GM12878 (cell line): ENCODE data around the gene ABCB8. TPM values are rescaled to one million over a fixed set of nuclear protein-coding genes. Genes with fewer than 3 reads are reported as not detected.

Source experiments
- CREM ChIP-seq: IDR thresholded peaks from 2 replicates; pipeline ENCODE4 v1.6.1; 2014; ENCODE audit warnings: antibody characterized with exemption, low read depth
- IKZF1 ChIP-seq: fragments of 450-650 bp; conservative IDR thresholded peaks from 2 replicates; pipeline ENCODE4 v1.6.1; 2017; ENCODE audit warnings: antibody characterized with exemption, mild to moderate bottlenecking
- SREBF2 ChIP-seq: IDR thresholded peaks from 2 replicates; pipeline ENCODE4 v1.6.1; 2012; ENCODE audit warnings: mild to moderate bottlenecking, low read length
- TBL1XR1 ChIP-seq: IDR thresholded peaks from 2 replicates; pipeline ENCODE4 v1.6.1; 2012; ENCODE audit warnings: low read depth, low read length, improper control_type of control experiment
- polyA plus RNA-seq, 11 experiments: library from polyadenylated mRNA; depleted of rRNA in 4 of 11; unstranded in 6 of 11; stranded (reverse) in 5 of 11; fragments of >200 nt; fragmentation: Nextera tagmentation in 4 of 11; fragmentation: Illumina TruSeq in 1 of 11; extraction: Ambion mirVana in 4 of 11; extraction: Trizol in 1 of 11; gene quantifications; 1 replicate in 1 of 11; 2 replicates in 10 of 11; pipeline versions ENCODE4 v1.2.1 to v1.2.3, GENCODE V29; 2011 to 2016; ENCODE audit warnings: inconsistent platforms in 2 of 11, missing spikeins in 2 of 11, low read depth in 1 of 11
- total RNA-seq, 4 experiments: library from RNA; depleted of rRNA in 3 of 4; stranded (reverse); fragments of >200 nt in 3 of 4; fragmentation: Illumina TruSeq in 1 of 4; extraction: Trizol in 1 of 4; gene quantifications; 2 replicates each; pipeline versions ENCODE4 v1.2.1 to v1.2.3, GENCODE V29; 2013 to 2021
- TF ChIP-seq, protein P1 (sequence below): fragments of 450-650 bp; IDR thresholded peaks from 2 replicates; pipeline ENCODE4 v1.6.1; 2017; ENCODE audit warnings: mild to moderate bottlenecking, moderate library complexity

Gene ABCB8
- total and polyA plus RNA-seq, 10 of the 15 experiments (the other 5 are each of a cell fraction or from before 2014, with no cell fraction given) = 0.77 to 34.8 (median 18.9) TPM

DNA sequence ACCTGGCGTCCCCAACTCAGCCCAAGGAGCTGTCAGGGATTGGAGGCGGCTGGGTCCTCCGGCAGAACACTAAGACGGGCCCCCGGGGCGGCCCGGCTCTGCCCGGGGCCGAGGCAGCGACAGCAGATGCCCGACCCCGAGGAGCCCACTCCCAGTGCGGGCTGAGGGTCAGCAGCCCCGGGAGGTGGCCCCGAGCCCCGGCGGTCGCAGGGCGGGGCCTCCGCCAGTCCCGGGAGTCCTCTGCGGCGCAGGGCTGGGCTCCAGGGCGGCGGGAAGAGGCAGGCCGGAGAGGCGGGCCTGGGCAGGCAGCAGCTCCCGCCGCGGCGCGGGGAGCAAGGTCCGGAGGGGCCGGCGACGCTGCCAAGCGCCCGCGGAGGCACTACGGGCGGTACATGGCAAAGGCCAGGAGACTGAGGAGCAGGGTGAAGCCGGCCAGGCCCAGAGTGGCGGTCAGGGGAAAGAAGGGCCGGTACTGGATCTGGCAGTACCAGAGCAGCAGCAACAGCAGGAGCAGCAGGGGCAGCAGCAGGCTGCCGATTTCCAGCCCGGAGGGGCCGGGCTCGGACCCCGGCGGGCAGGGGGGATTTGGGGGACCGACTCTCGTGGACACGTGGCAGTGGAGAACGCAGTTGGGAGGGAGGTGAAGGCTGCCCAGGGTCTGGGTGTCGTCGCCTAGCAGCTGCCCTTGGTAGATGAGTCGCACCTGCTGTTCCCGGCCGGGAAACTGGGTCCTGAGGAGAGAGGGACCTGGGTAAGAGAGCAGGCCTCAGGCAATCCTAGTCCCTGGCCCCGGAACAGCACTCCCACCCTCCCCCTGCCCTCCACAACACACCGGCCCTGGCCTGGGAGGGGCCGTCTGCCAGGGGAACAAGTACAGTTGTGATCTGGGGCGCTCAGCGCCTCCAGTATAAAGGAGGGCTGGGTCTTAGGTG, 53.2 kb downstream of the ABCB8 start (continued):
- TF ChIP-seq TBL1XR1 = no peak
- TF ChIP-seq IKZF1 = no peak
- no peak for TF ChIP-seq CREM
- TF ChIP-seq, protein P1, sequence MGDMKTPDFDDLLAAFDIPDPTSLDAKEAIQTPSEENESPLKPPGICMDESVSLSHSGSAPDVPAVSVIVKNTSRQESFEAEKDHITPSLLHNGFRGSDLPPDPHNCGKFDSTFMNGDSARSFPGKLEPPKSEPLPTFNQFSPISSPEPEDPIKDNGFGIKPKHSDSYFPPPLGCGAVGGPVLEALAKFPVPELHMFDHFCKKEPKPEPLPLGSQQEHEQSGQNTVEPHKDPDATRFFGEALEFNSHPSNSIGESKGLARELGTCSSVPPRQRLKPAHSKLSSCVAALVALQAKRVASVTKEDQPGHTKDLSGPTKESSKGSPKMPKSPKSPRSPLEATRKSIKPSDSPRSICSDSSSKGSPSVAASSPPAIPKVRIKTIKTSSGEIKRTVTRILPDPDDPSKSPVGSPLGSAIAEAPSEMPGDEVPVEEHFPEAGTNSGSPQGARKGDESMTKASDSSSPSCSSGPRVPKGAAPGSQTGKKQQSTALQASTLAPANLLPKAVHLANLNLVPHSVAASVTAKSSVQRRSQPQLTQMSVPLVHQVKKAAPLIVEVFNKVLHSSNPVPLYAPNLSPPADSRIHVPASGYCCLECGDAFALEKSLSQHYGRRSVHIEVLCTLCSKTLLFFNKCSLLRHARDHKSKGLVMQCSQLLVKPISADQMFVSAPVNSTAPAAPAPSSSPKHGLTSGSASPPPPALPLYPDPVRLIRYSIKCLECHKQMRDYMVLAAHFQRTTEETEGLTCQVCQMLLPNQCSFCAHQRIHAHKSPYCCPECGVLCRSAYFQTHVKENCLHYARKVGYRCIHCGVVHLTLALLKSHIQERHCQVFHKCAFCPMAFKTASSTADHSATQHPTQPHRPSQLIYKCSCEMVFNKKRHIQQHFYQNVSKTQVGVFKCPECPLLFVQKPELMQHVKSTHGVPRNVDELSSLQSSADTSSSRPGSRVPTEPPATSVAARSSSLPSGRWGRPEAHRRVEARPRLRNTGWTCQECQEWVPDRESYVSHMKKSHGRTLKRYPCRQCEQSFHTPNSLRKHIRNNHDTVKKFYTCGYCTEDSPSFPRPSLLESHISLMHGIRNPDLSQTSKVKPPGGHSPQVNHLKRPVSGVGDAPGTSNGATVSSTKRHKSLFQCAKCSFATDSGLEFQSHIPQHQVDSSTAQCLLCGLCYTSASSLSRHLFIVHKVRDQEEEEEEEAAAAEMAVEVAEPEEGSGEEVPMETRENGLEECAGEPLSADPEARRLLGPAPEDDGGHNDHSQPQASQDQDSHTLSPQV = no peak
- TF ChIP-seq SREBF2 = no peak
